Measurements from ENCODE around the gene TRPC4AP. TPM values are rescaled to one million over a fixed set of nuclear protein-coding genes. Genes with fewer than 3 reads are reported as not detected.

The TRPC4AP gene
- total RNA-seq, 1 experiment from 2014 or later = 48.6 TPM

GRCh38 chr20:35111141-35111888 lies 18.7 kb upstream of the TRPC4AP start:
- ATAC-seq (peak; percentile 38; the same call in 1 of the 2 replicates), DNase-seq (ENCODE audit: low read depth, low spot score) (no peak)
- POLR2A ChIA-PET = interaction anchor here (1.5 kb wide), 1 partner anchor 15 kb away, joined by 5 read pairs; no protein-coding TSS in a partner anchor
- BruUV-seq (replicated peaks) = no TSS peak
- no peak overlapping the region for H3K27ac ChIP-seq (ENCODE audit: low read depth, low read length)
- H3K9me2 ChIP-seq (ENCODE audit: insufficient read depth) = no peaks in the 10 kb centered on the region
- H3K79me2 ChIP-seq (ENCODE audit: insufficient read depth, low read length) = no peaks in the 10 kb centered on the region
- no peak overlapping the region for H2AFZ ChIP-seq (ENCODE audit: low read depth, low read length, poor library complexity, severe bottlenecking)
- H3K27me3 ChIP-seq (ENCODE audit: insufficient read depth, low read length) = no peaks in the 10 kb centered on the region
- no peak for TF ChIP-seq TCF7L2 (IDR thresholded peaks at IDR 0.05; ENCODE audit: borderline replicate concordance, extremely low read depth, insufficient read depth, insufficient read length)
- peak; percentile 21; the same call in 1 of the 2 replicates for TF ChIP-seq FOSL1 (IDR thresholded peaks at IDR 0.05; ENCODE audit: low read depth)
- no peaks in the 10 kb centered on the region for H3K36me3 ChIP-seq (ENCODE audit: control insufficient read depth in 1 of 2, insufficient read depth in 2 of 2, low read length in 2 of 2)
- intact Hi-C loops (cut with micrococcal nuclease) = no loop called here
- peak overlapping the region; percentile 29 for H3K4me2 ChIP-seq (ENCODE audit: low read length)
- no peaks in the 10 kb centered on the region for H3K9me3 ChIP-seq (ENCODE audit: control insufficient read depth in 1 of 2, insufficient read depth in 1 of 2, low read depth in 1 of 2, low read length in 2 of 2)
- CTCF ChIA-PET = interaction anchor here (2.7 kb wide), 1 partner anchor 15 kb away, joined by 14 read pairs; no protein-coding TSS in a partner anchor
- no peak overlapping the region for H3K9ac ChIP-seq (ENCODE audit: low read length)
- H3K4me1 ChIP-seq (ENCODE audit: control insufficient read depth in 1 of 2, insufficient read depth in 2 of 2, low read length in 2 of 2) = peaks cover 0 to 16% of the 10 kb centered on the region in 2 experiments; a peak in 2 of 4 replicates
- H4K20me1 ChIP-seq (ENCODE audit: insufficient read depth) = no peaks in the 10 kb centered on the region
- RAD21 ChIA-PET (ENCODE audit: low non-redundant PET in 1 of 2, low total read pairs in 2 of 2, uncharacterized antibody in 2 of 2, unreplicated experiment in 2 of 2) = no interaction called here
- H3K4me3 ChIP-seq (replicated peaks in 1 of 2; ENCODE audit: low read depth in 1 of 2, low read length in 2 of 2) = no peak overlapping the region

GRCh38 chr20:35108921-35109320 lies 16.3 kb upstream of the TRPC4AP start:
- Histone ChIP-seq H3K36me3 (ENCODE audit: control insufficient read depth in 1 of 2, insufficient read depth in 2 of 2, low read length in 2 of 2) (no peaks in the 10 kb centered on the region), H2AFZ (ENCODE audit: low read depth, low read length, poor library complexity, severe bottlenecking) (no peak overlapping the region), H3K79me2 (ENCODE audit: insufficient read depth, low read length) (no peaks in the 10 kb centered on the region), H3K9me3 (ENCODE audit: control insufficient read depth in 1 of 2, insufficient read depth in 1 of 2, low read depth in 1 of 2, low read length in 2 of 2) (no peaks in the 10 kb centered on the region), H3K27ac (ENCODE audit: low read depth, low read length) (no peak overlapping the region), H4K20me1 (ENCODE audit: insufficient read depth) (no peaks in the 10 kb centered on the region), H3K9me2 (ENCODE audit: insufficient read depth) (no peaks in the 10 kb centered on the region), H3K27me3 (ENCODE audit: insufficient read depth, low read length) (no peaks in the 10 kb centered on the region), H3K9ac (ENCODE audit: low read length) (no peak overlapping the region), H3K4me3 (replicated peaks in 1 of 2; ENCODE audit: low read depth in 1 of 2, low read length in 2 of 2) (no peak overlapping the region), H3K4me2 (ENCODE audit: low read length) (no peak overlapping the region), H3K4me1 (ENCODE audit: control insufficient read depth in 1 of 2, insufficient read depth in 2 of 2, low read length in 2 of 2) (peaks cover 0 to 16% of the 10 kb centered on the region in 2 experiments; a peak in 2 of 4 replicates)
- TF ChIP-seq EGR1 (IDR thresholded peaks at IDR 0.05; ENCODE audit: low read depth) (0 out of 2 replicates have a peak, but pooled peaks have one; percentile 26), SRF (IDR thresholded peaks at IDR 0.05; ENCODE audit: low read depth) (no peak)
- ChIA-PET POLR2A (no interaction called here), CTCF (no interaction called here), RAD21 (ENCODE audit: low non-redundant PET in 1 of 2, low total read pairs in 2 of 2, uncharacterized antibody in 2 of 2, unreplicated experiment in 2 of 2) (no interaction called here)
- ATAC-seq = no peak
- intact Hi-C loops (cut with micrococcal nuclease) = no loop called here
- BruUV-seq (replicated peaks) = no TSS peak
- no peak for DNase-seq (ENCODE audit: low read depth, low spot score)
